ENCODE results near the gene DEK. TPM values are rescaled to one million over a fixed set of nuclear protein-coding genes. Genes with fewer than 3 reads are reported as not detected.

The DEK gene
- total and polyA plus RNA-seq, 5 donors = 49.9 to 97.9 (median 88.8) TPM

GRCh38 chr6:18192026-18192425 lies 72.3 kb downstream of the DEK start:
- 96% methylated on average over 3 of the region's 3 CpGs for WGBS
- H3K4me1 ChIP-seq (ENCODE audit: control insufficient read depth, insufficient read depth, low read length) = no peaks in the 10 kb centered on the region
- no peak overlapping the region for H3K4me3 ChIP-seq (ENCODE audit: low read length)
- no peak overlapping the region for H3K27ac ChIP-seq (ENCODE audit: low read length)
- intact Hi-C loops (cut with DNase I) = no loop called here
- no peaks in the 10 kb centered on the region for H3K27me3 ChIP-seq (ENCODE audit: control insufficient read depth, insufficient read depth)
- no peak for ATAC-seq
- DNase-seq = no peak
- no peaks in the 10 kb centered on the region for H3K9me3 ChIP-seq (ENCODE audit: control insufficient read depth, low read length)

DNA sequence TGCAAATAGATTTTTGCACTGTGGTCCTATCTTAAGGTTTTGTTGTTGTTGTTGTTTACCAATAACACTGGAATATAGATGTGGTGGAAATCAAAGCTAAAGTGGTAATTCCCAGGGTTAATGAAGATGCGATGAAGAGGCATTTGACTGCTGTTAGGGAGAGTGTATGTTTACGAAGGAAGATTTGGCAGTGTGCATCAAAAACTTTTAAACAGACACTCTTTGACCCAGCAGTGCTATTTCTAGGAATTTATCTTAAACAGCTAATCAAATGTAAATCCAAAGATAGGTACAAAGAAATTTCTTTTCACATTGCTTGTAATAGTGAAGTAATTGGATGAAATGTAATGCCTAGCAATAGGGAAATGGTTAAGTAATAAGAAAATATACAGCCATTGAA lies 75.1 kb downstream of the DEK start:
- H3K4me1 ChIP-seq (ENCODE audit: control insufficient read depth, insufficient read depth, low read length) = peaks cover 1% of the 10 kb centered on the region
- intact Hi-C loops (cut with DNase I) = no loop called here
- H3K27ac ChIP-seq (ENCODE audit: low read length) = no peak overlapping the region
- no peaks in the 10 kb centered on the region for H3K9me3 ChIP-seq (ENCODE audit: control insufficient read depth, low read length)
- no peak overlapping the region for H3K4me3 ChIP-seq (ENCODE audit: low read length)
- ATAC-seq (no peak), DNase-seq (no peak)
- no peaks in the 10 kb centered on the region for H3K27me3 ChIP-seq (ENCODE audit: control insufficient read depth, insufficient read depth)
- WGBS = 94% methylated on average over 2 of the region's 2 CpGs

DNA sequence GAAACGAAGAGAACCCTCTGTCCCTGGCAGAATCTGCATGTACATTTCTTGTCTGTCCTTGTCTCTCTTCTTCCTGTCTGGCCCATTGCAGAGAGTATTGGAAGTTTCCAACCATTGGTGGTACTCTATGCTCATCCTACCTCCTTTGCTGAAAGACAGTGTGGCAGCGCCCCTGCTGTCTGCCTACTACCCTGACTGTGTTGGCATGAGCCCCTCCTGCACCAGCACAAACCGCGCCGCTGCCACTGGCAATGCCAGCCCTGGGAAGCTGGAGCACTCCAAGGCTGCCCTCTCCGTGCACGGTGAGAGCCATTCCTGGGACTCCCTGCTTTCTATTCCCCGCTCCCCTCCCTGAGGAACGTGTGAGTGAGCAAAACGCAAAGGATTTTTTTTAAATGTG lies 76.6 kb downstream of the DEK start:
- intact Hi-C loops (cut with DNase I) = no loop called here
- 93% methylated on average over 10 of the region's 10 CpGs for WGBS

DNA sequence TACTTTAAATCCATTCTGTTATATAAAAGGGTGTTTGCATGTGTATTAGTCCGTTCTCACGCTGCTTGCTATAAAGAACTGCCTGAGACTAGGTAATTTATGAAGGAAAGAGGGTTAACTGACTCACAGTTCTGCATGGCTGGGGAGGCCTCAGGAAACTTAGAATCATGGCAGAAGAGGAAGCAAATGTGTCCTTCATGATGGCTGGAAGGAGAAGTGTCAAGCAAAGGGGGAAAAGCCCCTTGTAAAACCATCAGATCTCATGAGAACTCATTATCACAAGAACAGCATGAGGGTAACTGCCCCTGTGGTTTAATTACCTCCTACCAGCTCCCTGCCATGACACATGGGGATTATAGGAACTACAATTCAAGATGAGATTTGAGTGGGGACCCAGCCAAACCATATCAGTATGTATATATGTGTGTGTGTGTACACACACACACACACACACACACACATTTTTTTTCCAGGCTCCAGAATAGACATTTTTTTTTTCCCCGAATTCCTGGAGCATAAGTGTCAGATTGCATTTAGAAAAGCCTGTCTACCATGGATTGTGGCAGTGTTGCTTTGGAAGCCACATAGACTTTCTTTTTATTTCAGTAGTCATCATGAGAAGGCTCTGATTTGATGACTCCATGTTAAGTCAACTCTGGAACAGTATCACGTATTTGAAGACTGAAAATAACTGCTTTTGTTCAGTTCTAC lies 77.6 kb downstream of the DEK start:
- 91% methylated on average over 4 of the region's 4 CpGs for WGBS
- intact Hi-C loops (cut with DNase I) = no loop called here

More for the DNA sequence above, 76.6 kb downstream of the DEK start:
- H3K4me3 ChIP-seq (ENCODE audit: low read length) = no peak overlapping the region
- H3K27me3 ChIP-seq (ENCODE audit: control insufficient read depth, insufficient read depth) = no peaks in the 10 kb centered on the region
- no peaks in the 10 kb centered on the region for H3K9me3 ChIP-seq (ENCODE audit: control insufficient read depth, low read length)
- H3K27ac ChIP-seq (ENCODE audit: low read length) = no peak overlapping the region
- H3K4me1 ChIP-seq (ENCODE audit: control insufficient read depth, insufficient read depth, low read length) = peaks cover 1% of the 10 kb centered on the region
- no peak for ATAC-seq
- no peak for DNase-seq

GRCh38 chr6:18186033-18186432 lies 78.3 kb downstream of the DEK start:
- DNase-seq = no peak
- Histone ChIP-seq H3K9me3 (ENCODE audit: control insufficient read depth, low read length) (no peaks in the 10 kb centered on the region), H3K27ac (ENCODE audit: low read length) (no peak overlapping the region), H3K4me1 (ENCODE audit: control insufficient read depth, insufficient read depth, low read length) (peaks cover 1% of the 10 kb centered on the region), H3K27me3 (ENCODE audit: control insufficient read depth, insufficient read depth) (no peaks in the 10 kb centered on the region), H3K4me3 (ENCODE audit: low read length) (no peak overlapping the region)
- intact Hi-C loops (cut with DNase I) = no loop called here
- ATAC-seq = no peak
- 65% methylated on average over 2 of the region's 2 CpGs for WGBS

More for the DNA sequence above, 77.6 kb downstream of the DEK start:
- peaks cover 1% of the 10 kb centered on the region for H3K4me1 ChIP-seq (ENCODE audit: control insufficient read depth, insufficient read depth, low read length)
- H3K27ac ChIP-seq (ENCODE audit: low read length) = no peak overlapping the region
- no peak for ATAC-seq
- DNase-seq = no peak
- no peak overlapping the region for H3K4me3 ChIP-seq (ENCODE audit: low read length)
- H3K9me3 ChIP-seq (ENCODE audit: control insufficient read depth, low read length) = no peaks in the 10 kb centered on the region
- no peaks in the 10 kb centered on the region for H3K27me3 ChIP-seq (ENCODE audit: control insufficient read depth, insufficient read depth)

- no peak for ATAC-seq
- no peak for DNase-seq
- 54% methylated on average over 1 of the region's 1 CpG for WGBS
- intact Hi-C loops (cut with DNase I) = no loop called here
- no peaks in the 10 kb centered on the region for H3K27me3 ChIP-seq (ENCODE audit: control insufficient read depth, insufficient read depth)
- H3K4me1 ChIP-seq (ENCODE audit: control insufficient read depth, insufficient read depth, low read length) = peaks cover 1% of the 10 kb centered on the region
- no peak overlapping the region for H3K27ac ChIP-seq (ENCODE audit: low read length)
- H3K4me3 ChIP-seq (ENCODE audit: low read length) = no peak overlapping the region
- no peaks in the 10 kb centered on the region for H3K9me3 ChIP-seq (ENCODE audit: control insufficient read depth, low read length)
These were observed 78.7 kb downstream of the DEK start for GRCh38 chr6:18185624-18186023.

GRCh38 chr6:18183766-18184165 lies 80.6 kb downstream of the DEK start:
- peaks cover 1% of the 10 kb centered on the region for H3K4me1 ChIP-seq (ENCODE audit: control insufficient read depth, insufficient read depth, low read length)
- intact Hi-C loops (cut with DNase I) = no loop called here
- ATAC-seq (no peak), DNase-seq (no peak)
- H3K4me3 ChIP-seq (ENCODE audit: low read length) = no peak overlapping the region
- H3K27ac ChIP-seq (ENCODE audit: low read length) = no peak overlapping the region
- H3K9me3 ChIP-seq (ENCODE audit: control insufficient read depth, low read length) = no peaks in the 10 kb centered on the region
- H3K27me3 ChIP-seq (ENCODE audit: control insufficient read depth, insufficient read depth) = no peaks in the 10 kb centered on the region
- WGBS = 62% methylated on average over 4 of the region's 4 CpGs

- ATAC-seq = no peak
- H3K27me3 ChIP-seq (ENCODE audit: control insufficient read depth, insufficient read depth) = no peaks in the 10 kb centered on the region
- H3K4me3 ChIP-seq (ENCODE audit: low read length) = no peak overlapping the region
These were observed 81.8 kb downstream of the DEK start for GRCh38 chr6:18182568-18182967.

GRCh38 chr6:18179770-18180356 lies 84.5 kb downstream of the DEK start:
- intact Hi-C loops (cut with DNase I) = no loop called here
- ATAC-seq (peak; percentile 41), DNase-seq (peak in 1 of 3 donors; percentile 57)
- H3K4me1 ChIP-seq (ENCODE audit: control insufficient read depth, insufficient read depth, low read length) = no peaks in the 10 kb centered on the region
- H3K9me3 ChIP-seq (ENCODE audit: control insufficient read depth, low read length) = no peaks in the 10 kb centered on the region
- 80% methylated on average over 5 of the region's 5 CpGs for WGBS
- no peak overlapping the region for H3K4me3 ChIP-seq (ENCODE audit: low read length)
- no peak overlapping the region for H3K27ac ChIP-seq (ENCODE audit: low read length)
- no peaks in the 10 kb centered on the region for H3K27me3 ChIP-seq (ENCODE audit: control insufficient read depth, insufficient read depth)

More at GRCh38 chr6:18182568-18182967, 81.8 kb downstream of the DEK start:
- Histone ChIP-seq H3K9me3 (ENCODE audit: control insufficient read depth, low read length) (no peaks in the 10 kb centered on the region), H3K4me1 (ENCODE audit: control insufficient read depth, insufficient read depth, low read length) (peaks cover 1% of the 10 kb centered on the region), H3K27ac (ENCODE audit: low read length) (no peak overlapping the region)
- WGBS = 76% methylated on average over 4 of the region's 4 CpGs
- intact Hi-C loops (cut with DNase I) = no loop called here
- no peak for DNase-seq

DNA sequence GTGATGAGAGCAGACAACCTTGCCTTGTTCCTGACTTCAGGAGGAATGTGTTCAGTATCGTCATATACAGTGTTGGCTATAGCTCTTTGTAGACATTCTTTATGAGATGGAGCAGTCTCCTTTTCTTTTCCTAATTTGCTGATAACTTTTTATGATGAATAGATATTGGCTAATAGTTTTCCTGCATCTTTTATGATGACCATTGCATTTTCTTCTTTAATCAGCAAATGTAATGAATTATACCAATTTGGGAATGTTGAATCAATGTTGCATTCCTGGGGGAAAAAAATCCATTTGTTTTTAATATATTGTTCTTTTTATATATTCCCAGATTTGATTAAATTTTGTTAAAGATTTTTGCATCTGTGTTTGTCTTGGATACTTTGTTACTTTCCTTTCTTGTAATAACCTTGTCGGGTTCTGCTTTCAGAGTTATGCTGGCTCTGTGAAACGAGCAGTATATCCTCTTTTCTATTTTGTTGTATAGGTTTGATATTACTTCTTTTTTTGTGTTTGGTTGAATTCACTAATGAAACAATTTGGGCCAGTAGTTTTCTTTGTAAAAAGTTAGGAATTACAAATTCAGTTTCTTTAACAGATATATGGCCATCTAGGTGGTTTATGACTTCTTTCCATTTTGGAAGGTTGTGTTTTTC lies 85.2 kb downstream of the DEK start:
- Histone ChIP-seq H3K4me1 (ENCODE audit: control insufficient read depth, insufficient read depth, low read length) (no peaks in the 10 kb centered on the region), H3K4me3 (ENCODE audit: low read length) (no peak overlapping the region), H3K9me3 (ENCODE audit: control insufficient read depth, low read length) (no peaks in the 10 kb centered on the region), H3K27me3 (ENCODE audit: control insufficient read depth, insufficient read depth) (no peaks in the 10 kb centered on the region), H3K27ac (ENCODE audit: low read length) (no peak overlapping the region)
- 81% methylated on average over 3 of the region's 3 CpGs for whole genome bisulfite sequencing
- intact Hi-C loops (cut with DNase I) = no loop called here
- DNase-seq (no peak), ATAC-seq (no peak)

- intact Hi-C loops (cut with DNase I) = no loop called here
- Histone ChIP-seq H3K9me3 (ENCODE audit: control insufficient read depth, low read length) (no peaks in the 10 kb centered on the region), H3K4me3 (ENCODE audit: low read length) (no peak overlapping the region), H3K27me3 (ENCODE audit: control insufficient read depth, insufficient read depth) (no peaks in the 10 kb centered on the region), H3K4me1 (ENCODE audit: control insufficient read depth, insufficient read depth, low read length) (no peaks in the 10 kb centered on the region), H3K27ac (ENCODE audit: low read length) (no peak overlapping the region)
- DNase-seq = no peak
- ATAC-seq = no peak
- 94% methylated on average over 4 of the region's 4 CpGs for WGBS
These were observed 86.9 kb downstream of the DEK start for GRCh38 chr6:18177286-18177965.
